Measurements from ENCODE around the gene OR6S1. TPM values are rescaled to one million over a fixed set of nuclear protein-coding genes. Genes with fewer than 3 reads are reported as not detected.

The OR6S1 gene
- total RNA-seq, 1 donor from 2014 or later = not detected

- Histone ChIP-seq H3K27me3 (ENCODE audit: control insufficient read depth, insufficient read depth, low read length) (peaks cover 51% of the 10 kb centered on the region), H3K4me3 (ENCODE audit: low read depth, low read length) (no peak overlapping the region)
- no peak for DNase-seq (ENCODE audit: low read depth)
These were observed 18.4 kb upstream of the OR6S1 start for GRCh38 chr14:20659813-20660395.

DNA sequence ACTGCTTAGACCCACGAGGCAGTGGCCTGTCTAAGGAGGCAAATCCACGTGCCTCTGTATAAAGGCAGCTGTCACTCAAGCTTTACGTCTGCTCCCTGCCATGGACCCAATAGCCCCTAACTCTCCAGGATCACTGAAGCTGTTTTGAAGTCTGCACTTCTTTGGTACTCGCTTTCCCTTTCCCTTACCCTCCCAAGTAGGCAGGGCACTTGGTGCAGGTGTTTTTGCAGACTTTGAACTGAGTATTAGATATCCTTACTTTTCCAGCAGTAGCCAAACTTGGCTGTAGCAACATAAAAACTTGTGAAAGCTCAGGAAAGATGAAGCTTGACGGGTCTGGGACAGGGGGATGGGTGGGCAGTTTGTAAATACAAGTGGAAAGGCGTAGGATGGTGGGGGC lies 17.8 kb upstream of the OR6S1 start:
- peaks cover 51% of the 10 kb centered on the region for H3K27me3 ChIP-seq (ENCODE audit: control insufficient read depth, insufficient read depth, low read length)

More at GRCh38 chr14:20659813-20660395, 18.4 kb upstream of the OR6S1 start:
- H3K36me3 ChIP-seq (ENCODE audit: control insufficient read depth, insufficient read depth, low read length) = no peaks in the 10 kb centered on the region
- TF ChIP-seq, protein P1, sequence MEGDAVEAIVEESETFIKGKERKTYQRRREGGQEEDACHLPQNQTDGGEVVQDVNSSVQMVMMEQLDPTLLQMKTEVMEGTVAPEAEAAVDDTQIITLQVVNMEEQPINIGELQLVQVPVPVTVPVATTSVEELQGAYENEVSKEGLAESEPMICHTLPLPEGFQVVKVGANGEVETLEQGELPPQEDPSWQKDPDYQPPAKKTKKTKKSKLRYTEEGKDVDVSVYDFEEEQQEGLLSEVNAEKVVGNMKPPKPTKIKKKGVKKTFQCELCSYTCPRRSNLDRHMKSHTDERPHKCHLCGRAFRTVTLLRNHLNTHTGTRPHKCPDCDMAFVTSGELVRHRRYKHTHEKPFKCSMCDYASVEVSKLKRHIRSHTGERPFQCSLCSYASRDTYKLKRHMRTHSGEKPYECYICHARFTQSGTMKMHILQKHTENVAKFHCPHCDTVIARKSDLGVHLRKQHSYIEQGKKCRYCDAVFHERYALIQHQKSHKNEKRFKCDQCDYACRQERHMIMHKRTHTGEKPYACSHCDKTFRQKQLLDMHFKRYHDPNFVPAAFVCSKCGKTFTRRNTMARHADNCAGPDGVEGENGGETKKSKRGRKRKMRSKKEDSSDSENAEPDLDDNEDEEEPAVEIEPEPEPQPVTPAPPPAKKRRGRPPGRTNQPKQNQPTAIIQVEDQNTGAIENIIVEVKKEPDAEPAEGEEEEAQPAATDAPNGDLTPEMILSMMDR (IDR thresholded peaks at IDR 0.05; ENCODE audit: insufficient read depth, low read length, poor library complexity, severe bottlenecking) = no peak

GRCh38 chr14:20658246-20658645 lies 16.8 kb upstream of the OR6S1 start:
- no peaks in the 10 kb centered on the region for H3K36me3 ChIP-seq (ENCODE audit: control insufficient read depth, insufficient read depth, low read length)
- TF ChIP-seq, protein P1 (IDR thresholded peaks at IDR 0.05; ENCODE audit: insufficient read depth, low read length, poor library complexity, severe bottlenecking) = no peak
- peaks cover 53% of the 10 kb centered on the region for H3K27me3 ChIP-seq (ENCODE audit: control insufficient read depth, insufficient read depth, low read length)
- no peak overlapping the region for H3K4me3 ChIP-seq (ENCODE audit: low read depth, low read length)
- no peak for DNase-seq (ENCODE audit: low read depth)

More for the DNA sequence above, 17.8 kb upstream of the OR6S1 start:
- Histone ChIP-seq H3K36me3 (ENCODE audit: control insufficient read depth, insufficient read depth, low read length) (no peaks in the 10 kb centered on the region), H3K4me3 (ENCODE audit: low read depth, low read length) (no peak overlapping the region)
- TF ChIP-seq, protein P1 (IDR thresholded peaks at IDR 0.05; ENCODE audit: insufficient read depth, low read length, poor library complexity, severe bottlenecking) = no peak
- no peak for DNase-seq (ENCODE audit: low read depth)

DNA sequence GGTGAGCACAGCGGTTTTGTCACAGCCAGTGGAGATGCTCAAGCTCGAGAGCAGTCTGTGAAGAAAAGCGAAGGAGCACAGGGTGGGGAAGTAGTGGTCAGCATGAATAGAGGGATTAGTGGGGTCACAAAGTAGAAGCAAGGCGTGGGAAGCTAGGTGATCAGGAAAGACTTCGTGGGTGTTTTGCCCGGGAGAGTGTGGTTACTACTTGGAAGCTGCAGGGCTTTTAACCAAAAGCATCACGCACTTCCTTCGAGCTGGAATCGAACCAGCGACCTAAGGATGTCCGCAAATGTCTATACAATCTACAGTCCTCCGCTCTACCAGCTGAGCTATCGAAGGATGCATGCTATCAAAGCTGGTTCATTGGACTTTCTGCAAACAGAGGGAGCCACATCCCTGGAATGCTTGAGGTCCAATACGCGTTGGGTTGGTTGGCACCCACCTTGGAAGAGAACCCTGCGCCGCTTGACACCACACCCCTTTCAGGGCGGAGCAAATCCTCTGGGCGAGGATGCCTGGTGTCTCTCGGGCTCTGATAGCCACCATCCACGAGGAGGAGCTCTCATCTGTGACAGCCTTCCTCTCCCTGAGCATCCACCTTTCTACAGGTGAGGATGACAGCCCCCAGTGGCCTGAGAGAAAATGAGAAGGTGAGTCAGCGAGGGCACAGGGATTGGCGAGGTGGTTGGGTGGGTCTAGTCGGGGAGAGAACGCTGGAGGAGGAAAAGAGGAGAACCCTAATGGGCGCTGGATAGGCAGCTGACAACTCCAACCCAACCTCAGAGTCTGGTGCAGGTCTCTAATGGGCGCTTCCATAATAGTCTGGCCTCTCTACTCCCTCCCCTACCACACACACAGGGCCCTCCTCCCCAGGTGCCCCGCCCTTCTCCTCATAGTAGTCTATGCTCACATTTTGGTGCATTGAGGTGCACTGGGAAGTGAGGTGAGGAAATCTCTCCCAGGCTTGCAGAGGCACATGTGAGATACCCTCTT lies 16.0 kb upstream of the OR6S1 start:
- DNase-seq (ENCODE audit: low read depth) = no peak
- H3K36me3 ChIP-seq (ENCODE audit: control insufficient read depth, insufficient read depth, low read length) = no peaks in the 10 kb centered on the region
- H3K27me3 ChIP-seq (ENCODE audit: control insufficient read depth, insufficient read depth, low read length) = peaks cover 54% of the 10 kb centered on the region
- TF ChIP-seq, protein P1 (IDR thresholded peaks at IDR 0.05; ENCODE audit: insufficient read depth, low read length, poor library complexity, severe bottlenecking) = no peak
- H3K4me3 ChIP-seq (ENCODE audit: low read depth, low read length) = no peak overlapping the region

GRCh38 chr14:20656274-20656673 lies 14.8 kb upstream of the OR6S1 start:
- no peak overlapping the region for H3K4me3 ChIP-seq (ENCODE audit: low read depth, low read length)
- H3K27me3 ChIP-seq (ENCODE audit: control insufficient read depth, insufficient read depth, low read length) = peaks cover 52% of the 10 kb centered on the region
- TF ChIP-seq, protein P1 (IDR thresholded peaks at IDR 0.05; ENCODE audit: insufficient read depth, low read length, poor library complexity, severe bottlenecking) = no peak
- no peak for DNase-seq (ENCODE audit: low read depth)
- H3K36me3 ChIP-seq (ENCODE audit: control insufficient read depth, insufficient read depth, low read length) = no peaks in the 10 kb centered on the region

Data from kidney epithelial cell (primary cell).